B cell (primary cell): ENCODE data around the gene STON2. TPM values are rescaled to one million over a fixed set of nuclear protein-coding genes. Genes with fewer than 3 reads are reported as not detected.

ENCODE experiments used
- ATAC-seq: fragments of 200-7000 bp; cut with Tn5 transposase; one replicate; pipeline ENCODE4 v1.10.0; 2021; ENCODE audit warnings: low read depth, mild to moderate bottlenecking, moderate number of reproducible peaks, moderate library complexity
- CTCF ChIA-PET: fragments of 350-600 bp; sonication (Branson Sonifier 250); formaldehyde crosslinking; loops from one replicate; lab custom pipeline; 2021; ENCODE audit warnings: antibody characterized with exemption, inconsistent platforms; lab: Charles Lee
- POLR2A ChIA-PET: fragments of 350-600 bp; sonication (Branson Sonifier 250); formaldehyde crosslinking; loops from one replicate; lab custom pipeline; 2021; ENCODE audit warnings: antibody characterized with exemption; lab: Charles Lee
- DNase-seq: peaks from one replicate; pipeline ENCODE4 v3.0.0; 2013
- H2AFZ ChIP-seq: 2 replicates; pipeline ENCODE4 v1.6.1; 2012; ENCODE audit warnings: mild to moderate bottlenecking, low read depth, low read length; ENCODE audit not compliant: insufficient read depth, poor library complexity, severe bottlenecking
- H3K27ac ChIP-seq, 2 donors: 1 replicate in 1 of 2; 2 replicates in 1 of 2; pipeline ENCODE4 v1.5.1; 2012 to 2013; ENCODE audit warnings: low read length in 2 of 2, mild to moderate bottlenecking in 2 of 2, moderate library complexity in 1 of 2
- H3K27me3 ChIP-seq, 4 experiments: fragments of 200-600 bp in 1 of 4; sonication (generic) in 1 of 4; replicated peaks in 1 of 4; 1 replicate in 2 of 4; 2 replicates in 2 of 4; pipeline versions ENCODE4 v1.6.1 to v1.7.0; 2013 to 2016; ENCODE audit warnings: low read length in 3 of 4, mild to moderate bottlenecking in 2 of 4, mixed read lengths in 1 of 4, moderate library complexity in 1 of 4; ENCODE audit not compliant: insufficient read depth in 4 of 4, control insufficient read depth in 3 of 4; ENCODE audit errors: control extremely low read depth in 1 of 4
- H3K36me3 ChIP-seq, 2 experiments: replicated peaks in 1 of 2; 1 replicate in 1 of 2; 2 replicates in 1 of 2; pipeline versions ENCODE4 v1.6.1 to v1.7.1; 2013; ENCODE audit warnings: low read length in 1 of 2; ENCODE audit not compliant: insufficient read depth in 2 of 2, control insufficient read depth in 1 of 2; ENCODE audit errors: control extremely low read depth in 1 of 2, extremely low read depth in 1 of 2
- H3K4me1 ChIP-seq, 2 donors: fragments of 200-600 bp in 1 of 2; sonication (generic) in 1 of 2; 1 replicate in 1 of 2; 2 replicates in 1 of 2; pipeline versions ENCODE4 v1.5.1 to v1.6.1; 2013 to 2017; ENCODE audit warnings: low read length in 2 of 2; ENCODE audit not compliant: control insufficient read depth in 2 of 2, insufficient read depth in 2 of 2
- H3K4me2 ChIP-seq: replicated peaks from 2 replicates; pipeline ENCODE3; 2012; ENCODE audit warnings: mild to moderate bottlenecking, low read depth, low read length; ENCODE audit not compliant: poor library complexity, severe bottlenecking
- H3K4me3 ChIP-seq, 5 experiments: fragments of 200-600 bp in 1 of 5; sonication (generic) in 1 of 5; 1 replicate in 3 of 5; 2 replicates in 2 of 5; pipeline versions ENCODE4 v1.5.1 to v1.7.0; 2011 to 2016; ENCODE audit warnings: low read length in 4 of 5, mild to moderate bottlenecking in 4 of 5, low read depth in 2 of 5, control low read depth in 1 of 5, moderate library complexity in 1 of 5; ENCODE audit not compliant: insufficient read depth in 1 of 5; ENCODE audit errors: control extremely low read depth in 1 of 5, extremely low read depth in 1 of 5
- H3K79me2 ChIP-seq: fragments of 200-600 bp; sonication (generic); one replicate; pipeline ENCODE4 v1.6.0; 2016; ENCODE audit warnings: low read length; ENCODE audit not compliant: control insufficient read depth, insufficient read depth
- H3K9ac ChIP-seq: fragments of 200-600 bp; sonication (generic); 2 replicates; pipeline ENCODE4 v1.6.1; 2017; ENCODE audit warnings: mild to moderate bottlenecking, low read length, moderate library complexity
- H3K9me3 ChIP-seq, 3 donors: one replicate each; pipeline versions ENCODE4 v1.6.1 to v1.7.1; 2013; ENCODE audit warnings: low read length in 2 of 3; ENCODE audit not compliant: control insufficient read depth in 2 of 3, insufficient read depth in 1 of 3; ENCODE audit errors: control extremely low read depth in 1 of 3
- H4K20me1 ChIP-seq: 2 replicates; pipeline ENCODE4 v1.6.0; 2012; ENCODE audit warnings: mild to moderate bottlenecking, low read length; ENCODE audit not compliant: insufficient read depth, control insufficient read depth, poor library complexity, severe bottlenecking
- H3K27ac Mint-ChIP-seq: one replicate; pipeline ENCODE4 v1.8.0; 2021; ENCODE audit warnings: mixed read lengths
- H3K27me3 Mint-ChIP-seq: one replicate; pipeline ENCODE4 v1.8.0; 2021; ENCODE audit warnings: mixed read lengths
- H3K4me1 Mint-ChIP-seq: one replicate; pipeline ENCODE4 v1.8.0; 2021; ENCODE audit warnings: mixed read lengths
- H3K4me3 Mint-ChIP-seq: one replicate; pipeline ENCODE4 v1.8.0; 2021; ENCODE audit warnings: mixed read lengths
- H3K9me3 Mint-ChIP-seq: one replicate; pipeline ENCODE4 v1.8.0; 2022; ENCODE audit warnings: mixed read lengths; ENCODE audit not compliant: insufficient read depth
- EZH2 ChIP-seq: IDR thresholded peaks from 2 replicates; pipeline ENCODE4 v1.6.1; 2012; ENCODE audit warnings: borderline replicate concordance, low read depth, mild to moderate bottlenecking, moderate library complexity, low read length; ENCODE audit not compliant: insufficient read depth, poor library complexity, severe bottlenecking
- WGBS: methylation state at CpG from one replicate; pipeline ENCODE4 v1.1.5; 2013; ENCODE audit warnings: missing lambda C conversion rate; ENCODE audit not compliant: insufficient coverage; 5-methylcytosine and 5-hydroxymethylcytosine counted together
- intact Hi-C: fragments of 100-400 bp; cut with micrococcal nuclease; formaldehyde crosslinking; loops from one replicate; pipeline ENCODE4 v1.10.0; 2022
- polyA plus RNA-seq: library from polyadenylated mRNA; depleted of rRNA; stranded (reverse); fragments of >200 nt; gene quantifications from 2 replicates; pipeline ENCODE4 v1.2.3, GENCODE V29; 2012
- total RNA-seq, 2 donors: library from RNA; stranded (reverse); fragments of 120-200 nt in 1 of 2; gene quantifications; 1 replicate in 1 of 2; 2 replicates in 1 of 2; pipeline versions ENCODE4 v1.2.3 to v1.2.4, GENCODE V29; 2013 to 2022
- TF ChIP-seq, protein P1 (sequence below): fragments of 200-600 bp; IDR thresholded peaks from one replicate; pipeline ENCODE4 v1.8.0; 2022; ENCODE audit warnings: antibody characterized with exemption, mild to moderate bottlenecking

The STON2 gene
- total and polyA plus RNA-seq, 2 donors (not counting 1 experiment from before 2014, with no cell fraction given), result 0.03 TPM; not detected in 1

DNA sequence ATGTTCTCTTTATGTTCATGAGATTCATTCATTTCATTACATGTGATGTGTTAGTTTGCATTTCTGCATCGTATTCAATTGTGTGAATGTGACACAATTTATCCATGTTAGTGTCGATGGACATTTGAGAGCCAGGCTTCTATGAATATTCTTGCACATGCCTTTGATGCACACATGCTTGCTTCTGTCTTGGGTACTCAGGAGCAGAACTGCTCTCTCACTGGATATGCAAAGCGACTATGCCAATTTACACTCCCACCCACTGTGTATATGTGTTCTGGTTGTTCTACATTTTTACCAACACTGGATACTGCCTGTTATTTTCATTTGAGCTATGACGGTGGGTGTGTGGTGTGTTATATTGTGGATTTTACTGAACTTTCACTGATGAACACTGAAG is 95.1 kb downstream of the STON2 start:
- H3K9me3 ChIP-seq, result no peaks in the 10 kb centered on the region
- H2AFZ ChIP-seq, result no peak overlapping the region
- ChIA-PET CTCF (no interaction called here), POLR2A (no interaction called here)
- no peak overlapping the region for H3K4me2 ChIP-seq
- Mint-ChIP-seq H3K4me3 (no peak overlapping the region), H3K27ac (no peak overlapping the region), H3K4me1 (no peaks in the 10 kb centered on the region), H3K27me3 (peaks cover 9% of the 10 kb centered on the region), H3K9me3 (no peaks in the 10 kb centered on the region)
- no peaks in the 10 kb centered on the region for H3K79me2 ChIP-seq
- no peak overlapping the region for H3K9ac ChIP-seq
- H3K4me1 ChIP-seq, result no peaks in the 10 kb centered on the region
- ATAC-seq (no peak), DNase-seq (no peak)
- no peaks in the 10 kb centered on the region for H3K27me3 ChIP-seq
- no peaks in the 10 kb centered on the region for H4K20me1 ChIP-seq
- H3K36me3 ChIP-seq, result no peaks in the 10 kb centered on the region
- no peak overlapping the region for H3K4me3 ChIP-seq
- intact Hi-C loops, result no loop called here
- WGBS, result 82% methylated on average over 2 of the region's 4 CpGs
- no peak for TF ChIP-seq EZH2
- TF ChIP-seq, protein P1, sequence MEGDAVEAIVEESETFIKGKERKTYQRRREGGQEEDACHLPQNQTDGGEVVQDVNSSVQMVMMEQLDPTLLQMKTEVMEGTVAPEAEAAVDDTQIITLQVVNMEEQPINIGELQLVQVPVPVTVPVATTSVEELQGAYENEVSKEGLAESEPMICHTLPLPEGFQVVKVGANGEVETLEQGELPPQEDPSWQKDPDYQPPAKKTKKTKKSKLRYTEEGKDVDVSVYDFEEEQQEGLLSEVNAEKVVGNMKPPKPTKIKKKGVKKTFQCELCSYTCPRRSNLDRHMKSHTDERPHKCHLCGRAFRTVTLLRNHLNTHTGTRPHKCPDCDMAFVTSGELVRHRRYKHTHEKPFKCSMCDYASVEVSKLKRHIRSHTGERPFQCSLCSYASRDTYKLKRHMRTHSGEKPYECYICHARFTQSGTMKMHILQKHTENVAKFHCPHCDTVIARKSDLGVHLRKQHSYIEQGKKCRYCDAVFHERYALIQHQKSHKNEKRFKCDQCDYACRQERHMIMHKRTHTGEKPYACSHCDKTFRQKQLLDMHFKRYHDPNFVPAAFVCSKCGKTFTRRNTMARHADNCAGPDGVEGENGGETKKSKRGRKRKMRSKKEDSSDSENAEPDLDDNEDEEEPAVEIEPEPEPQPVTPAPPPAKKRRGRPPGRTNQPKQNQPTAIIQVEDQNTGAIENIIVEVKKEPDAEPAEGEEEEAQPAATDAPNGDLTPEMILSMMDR, result no peak
- H3K27ac ChIP-seq, result no peak overlapping the region

DNA sequence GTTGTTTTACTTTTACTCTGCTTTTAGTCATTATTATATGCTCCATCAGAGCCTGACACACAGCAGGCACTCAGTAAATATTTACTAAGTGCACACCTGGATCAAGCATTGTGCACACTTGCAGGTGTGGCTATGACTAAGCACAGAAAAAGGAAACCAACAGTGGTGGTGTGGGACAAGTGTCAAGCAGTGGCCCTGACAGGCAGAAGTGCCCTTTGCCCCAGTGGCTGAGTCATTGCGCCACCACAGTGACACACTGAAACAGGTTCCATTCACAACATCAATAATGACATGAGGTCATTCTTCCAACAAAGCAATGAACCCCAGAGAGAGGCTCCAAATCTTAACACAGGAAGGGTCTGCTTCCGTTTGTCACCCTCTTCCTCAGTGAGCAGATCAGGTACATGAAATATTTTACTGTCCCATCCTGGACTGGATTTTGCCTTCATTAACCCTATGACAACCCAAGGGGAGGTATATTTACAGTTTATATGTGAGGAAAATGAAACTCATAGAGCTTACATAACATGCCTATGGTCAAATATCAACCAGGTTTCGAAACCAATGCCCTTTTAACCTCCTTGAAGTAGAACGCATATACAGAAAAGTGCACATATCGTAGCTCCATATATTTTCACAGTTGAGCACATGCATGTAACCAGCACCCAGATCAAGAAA is 96.7 kb downstream of the STON2 start:
- DNase-seq, result no peak
- H3K79me2 ChIP-seq, result no peaks in the 10 kb centered on the region
- 76% methylated on average over 4 of the region's 5 CpGs for WGBS

More for the DNA sequence above, 96.7 kb downstream of the STON2 start:
- Histone ChIP-seq H3K27me3 (no peaks in the 10 kb centered on the region), H3K27ac (no peak overlapping the region), H3K4me3 (no peak overlapping the region), H4K20me1 (no peaks in the 10 kb centered on the region), H2AFZ (no peak overlapping the region), H3K9ac (no peak overlapping the region), H3K36me3 (no peaks in the 10 kb centered on the region), H3K9me3 (no peaks in the 10 kb centered on the region), H3K4me1 (no peaks in the 10 kb centered on the region), H3K4me2 (no peak overlapping the region)
- ChIA-PET CTCF (no interaction called here), POLR2A (no interaction called here)
- H3K9me3 Mint-ChIP-seq, result no peaks in the 10 kb centered on the region
- TF ChIP-seq, protein P1, result no peak
- TF ChIP-seq EZH2, result no peak
- H3K27me3 Mint-ChIP-seq, result peaks cover 4% of the 10 kb centered on the region
- H3K4me3 Mint-ChIP-seq, result no peak overlapping the region
- intact Hi-C loops, result no loop called here
- H3K4me1 Mint-ChIP-seq, result no peaks in the 10 kb centered on the region
- no peak for ATAC-seq
- no peak overlapping the region for H3K27ac Mint-ChIP-seq
